SKM-1 treated with dmso at 0.1 percent for 144 hours (cell line): ENCODE measurements around the gene ZBTB49.
A peak's percentile ranks its signal among the peaks of the same experiment; 100 is the strongest.
"Not testable (repeated sequence)": the region's sequence is repeated elsewhere in the genome, so short reads cannot be mapped to it uniquely, and the experiment has no call there.

ENCODE experiments used
- DNase-seq: peaks from one replicate; lab custom pipeline; 2025; ENCODE audit not compliant: unreplicated experiment; lab: John Stamatoyannopoulos, UW

ZBTB49 gene

DNA sequence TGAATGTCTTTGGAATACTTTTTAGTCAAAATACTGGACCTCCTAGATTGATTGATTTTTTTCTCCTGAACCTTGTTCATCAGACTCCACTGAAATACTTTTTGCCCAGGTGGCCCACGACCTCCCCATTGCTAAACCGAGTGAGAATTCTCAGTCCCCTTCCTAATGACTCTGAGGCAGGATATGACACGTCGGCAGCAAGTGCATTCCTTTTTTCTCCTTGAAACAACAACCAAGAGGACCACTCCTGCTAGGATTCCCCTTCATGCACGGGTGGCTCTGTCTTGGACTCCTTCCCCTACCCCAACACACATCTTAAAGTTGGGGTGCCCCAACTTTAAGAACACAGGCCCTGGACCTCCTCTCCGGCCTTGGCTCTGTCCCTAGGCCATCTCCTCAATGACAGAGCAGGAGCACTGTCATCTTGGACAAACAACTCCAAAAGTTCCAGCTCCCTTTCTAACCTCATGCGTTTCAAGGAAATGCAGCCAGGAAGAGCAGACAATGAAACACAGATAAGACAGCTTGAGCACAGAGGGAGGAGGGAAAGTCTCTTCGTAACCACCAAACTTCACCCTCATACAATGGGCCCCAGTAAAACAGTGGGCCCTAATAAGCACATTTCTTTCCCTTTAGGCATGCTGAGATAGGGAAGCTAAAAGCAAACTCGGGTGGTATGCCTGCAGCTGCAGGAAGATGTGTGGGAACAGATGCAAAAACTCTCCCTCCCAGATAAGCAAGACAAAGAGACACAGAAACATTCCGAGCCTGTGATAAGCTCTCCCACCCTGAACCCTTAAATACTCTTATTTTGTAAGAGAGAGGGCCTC lies 33.9 kb downstream of the ZBTB49 start:
- DNase-seq: no peak

DNA sequence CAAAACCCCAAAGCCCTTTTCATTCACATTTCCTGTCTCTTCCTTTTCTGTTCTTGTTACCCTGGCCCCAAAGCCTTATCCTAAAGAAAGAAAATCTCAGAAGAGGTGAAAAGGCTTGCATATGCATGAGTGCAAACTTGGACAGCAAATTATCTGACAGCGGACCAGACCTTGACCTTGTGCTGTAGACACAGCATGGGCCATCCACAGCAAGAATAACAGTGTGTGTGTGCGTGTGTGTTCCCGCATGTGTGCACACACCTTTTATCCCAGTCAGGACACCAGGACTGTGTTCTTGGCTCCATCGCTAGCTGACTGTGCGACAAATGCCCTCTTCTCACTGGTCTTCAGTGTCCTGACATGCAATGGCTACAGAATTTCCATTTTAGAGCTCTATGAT lies 35.3 kb downstream of the ZBTB49 start:
- no peak for DNase-seq

DNA sequence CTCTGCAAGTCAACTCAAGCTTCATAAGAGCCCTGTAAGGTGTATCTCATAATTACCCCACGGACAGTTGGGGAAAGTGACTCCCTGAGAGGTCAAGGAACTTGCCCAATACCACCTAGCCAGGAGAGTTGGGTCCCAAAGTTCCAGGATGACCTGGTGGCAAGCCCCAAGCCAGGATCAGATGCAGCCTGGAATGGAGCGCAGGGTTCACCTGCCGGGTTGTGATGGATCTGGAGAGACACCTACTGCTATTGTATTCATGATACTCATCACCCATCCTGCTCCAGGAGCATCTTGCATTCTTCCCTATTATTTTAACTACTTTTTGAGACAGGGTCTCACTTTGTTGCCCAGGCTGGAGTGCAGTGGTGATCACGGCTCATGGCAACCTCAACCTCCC lies 36.1 kb downstream of the ZBTB49 start:
- no peak for DNase-seq

DNA sequence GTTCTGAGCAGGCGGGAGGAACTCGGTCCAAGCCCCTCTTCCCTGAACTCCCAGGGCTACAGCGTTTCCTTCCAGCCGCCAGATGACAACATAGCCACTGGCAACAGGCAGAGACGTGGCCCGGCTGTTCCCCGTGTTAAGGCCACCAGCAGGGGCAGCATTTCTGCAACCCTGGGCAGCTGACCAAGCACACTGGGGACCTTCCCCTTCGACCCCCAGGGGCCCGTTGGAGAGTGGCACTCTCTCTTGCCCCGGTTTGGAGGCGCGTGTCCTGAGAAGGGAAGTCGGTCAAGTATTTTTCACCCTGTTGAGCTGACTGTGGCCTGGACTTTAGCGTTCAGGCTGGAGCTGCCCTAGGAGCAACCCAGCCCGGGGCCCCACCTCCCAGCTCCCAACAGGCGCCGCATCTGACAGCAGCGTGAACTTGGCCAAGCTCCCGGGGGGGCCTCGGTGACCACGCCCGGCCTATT lies 37.6 kb downstream of the ZBTB49 start:
- no peak for DNase-seq

DNA sequence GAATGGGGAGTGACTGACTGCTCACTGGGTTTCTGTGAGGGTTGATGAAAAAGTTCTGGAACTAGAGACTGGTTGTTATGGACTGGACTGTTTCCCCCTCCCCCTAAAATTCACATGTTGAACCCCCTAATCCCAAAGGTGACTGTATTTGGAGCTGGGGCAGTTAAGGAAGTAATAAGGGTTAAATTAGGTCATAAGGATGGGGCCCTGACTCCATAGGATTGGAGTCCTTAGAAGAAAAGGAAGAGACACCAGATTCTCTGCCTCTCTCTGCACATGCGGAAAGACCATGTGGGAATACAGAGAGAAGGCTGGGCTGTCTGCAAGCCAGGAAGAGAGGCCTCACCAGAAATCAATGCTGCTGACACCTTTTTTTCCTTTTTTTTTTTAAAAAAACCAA lies 38.2 kb downstream of the ZBTB49 start:
- DNase-seq: no peak

DNA sequence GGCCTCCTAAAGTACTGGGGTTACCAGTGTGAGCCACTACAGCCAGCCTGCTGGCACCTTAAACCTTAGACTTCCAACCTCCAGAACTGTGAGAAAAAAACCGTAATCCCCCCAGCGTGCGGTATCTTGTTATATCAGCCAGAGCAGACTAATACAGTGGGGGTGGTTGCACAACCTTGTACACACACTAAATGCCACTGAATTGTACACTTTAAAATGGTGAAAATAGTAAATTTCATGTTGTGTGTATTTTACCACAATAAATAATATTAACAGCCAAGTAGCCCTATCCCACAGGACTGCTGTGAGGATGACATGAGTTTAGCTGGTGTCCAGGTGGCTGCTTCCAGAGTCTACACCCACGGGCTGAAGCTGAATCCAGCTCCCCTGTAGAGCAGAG lies 38.8 kb downstream of the ZBTB49 start:
- DNase-seq: no peak

DNA sequence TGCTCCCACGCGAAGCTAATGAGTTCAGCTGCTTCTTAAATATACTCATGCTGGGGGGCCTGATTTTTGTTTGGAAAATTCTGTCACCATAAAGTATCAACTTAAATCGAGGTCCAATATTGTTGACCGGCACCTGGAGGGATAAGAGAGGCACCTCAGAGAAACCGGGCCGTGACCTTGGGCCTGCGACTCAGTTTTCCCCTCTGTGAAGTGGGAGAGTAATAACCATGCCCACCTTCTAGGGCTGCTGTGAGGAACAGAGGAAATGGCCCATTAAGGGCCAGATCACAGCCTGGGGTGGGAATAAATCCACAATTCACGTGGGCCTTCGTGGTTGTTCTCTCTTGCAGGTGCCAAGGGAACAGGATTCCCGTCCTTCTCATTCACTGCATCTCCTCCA lies 39.4 kb downstream of the ZBTB49 start:
- no peak for DNase-seq

DNA sequence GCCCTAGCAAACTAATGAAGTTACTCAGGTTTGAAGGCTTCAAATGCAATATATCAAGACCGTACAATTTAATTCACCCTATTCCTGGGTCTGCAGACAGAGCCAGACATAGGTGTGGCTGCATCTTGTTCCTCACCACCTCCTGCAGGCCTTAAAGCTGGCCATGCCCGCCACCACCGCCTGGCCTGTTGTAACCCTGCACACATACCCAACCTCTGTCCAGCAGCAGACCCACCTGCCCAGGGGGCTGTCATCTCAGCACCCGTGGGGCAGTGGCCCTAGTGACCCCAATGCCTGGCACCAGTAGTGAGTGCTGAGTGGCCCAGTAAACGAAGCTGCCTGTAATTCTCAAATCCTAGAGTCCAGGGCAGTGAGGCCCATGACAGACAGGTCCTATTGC lies 40.7 kb downstream of the ZBTB49 start:
- DNase-seq: no peak

DNA sequence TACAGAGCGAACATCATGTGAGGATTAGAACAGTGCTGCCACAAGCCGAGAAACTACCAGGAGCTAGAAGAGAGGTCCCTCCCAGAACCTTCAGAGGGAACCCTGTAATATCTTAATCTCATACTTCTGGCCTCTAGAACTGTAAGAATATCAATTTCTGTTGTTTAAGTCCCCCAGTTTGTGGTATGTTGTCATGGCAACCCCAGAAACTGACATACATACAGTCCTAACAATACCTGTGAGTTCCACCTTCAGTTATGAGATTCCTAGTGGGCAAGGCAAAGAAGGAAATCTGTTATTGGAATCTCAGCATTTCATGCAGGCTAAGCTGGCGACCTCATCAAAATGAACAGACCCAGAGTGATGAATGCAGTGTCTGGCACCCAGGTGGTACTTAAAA lies 42.5 kb downstream of the ZBTB49 start:
- no peak for DNase-seq

DNA sequence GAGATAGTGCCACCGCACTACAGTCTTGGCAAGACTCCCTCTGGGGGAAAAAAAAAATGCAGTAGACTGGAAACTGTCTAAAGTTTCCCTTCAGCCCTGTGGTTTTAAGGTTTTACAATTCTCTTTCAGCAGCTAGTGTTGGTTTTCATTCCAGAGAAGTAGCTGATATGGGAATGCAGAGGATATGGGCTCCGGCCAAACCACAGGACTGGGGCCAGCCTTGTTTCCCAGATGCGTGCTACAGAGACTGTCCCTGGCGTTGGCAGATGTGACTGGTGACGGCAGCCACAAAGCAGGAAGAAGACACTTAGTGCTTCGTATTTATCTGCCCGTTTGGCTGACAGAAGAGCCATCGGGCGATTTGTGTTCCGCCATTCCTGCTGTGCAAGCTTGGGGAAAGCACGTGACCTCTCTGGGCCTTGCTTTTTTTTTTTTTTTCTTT lies 43.2 kb downstream of the ZBTB49 start:
- DNase-seq: no peak

DNA sequence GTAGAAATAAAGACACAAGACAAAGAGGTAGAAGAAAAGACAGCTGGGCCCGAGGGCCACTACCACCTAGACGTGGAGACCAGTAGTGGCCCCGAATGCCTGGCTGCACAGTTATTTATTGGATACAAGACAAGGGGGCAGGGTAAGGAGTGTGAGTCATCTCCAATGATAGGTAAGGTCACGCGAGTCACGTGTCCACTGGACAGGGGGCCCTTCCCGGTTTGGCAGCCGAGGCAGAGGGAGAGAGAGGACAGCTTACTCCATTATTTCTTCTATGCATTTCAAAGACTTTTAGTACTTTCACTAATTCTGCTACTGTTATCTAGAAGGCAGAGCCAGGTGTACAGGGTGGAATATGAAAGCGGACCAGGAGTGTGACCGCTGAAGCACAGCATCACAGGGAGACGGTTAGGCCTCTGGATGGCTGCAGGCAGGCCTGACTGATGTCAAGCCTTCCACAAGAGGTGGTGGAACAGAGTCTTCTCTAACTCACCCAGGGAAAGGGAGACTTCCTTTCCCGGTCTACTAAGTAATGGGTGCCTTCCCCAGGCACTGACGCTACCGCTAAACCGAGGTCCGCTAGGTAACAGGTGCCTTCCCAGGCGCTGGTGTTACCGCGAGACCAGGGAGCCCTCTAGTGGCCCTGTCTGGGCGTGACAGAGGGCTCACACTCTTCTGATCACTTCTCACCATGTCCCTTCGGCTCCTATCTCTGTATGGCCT lies 44.9 kb downstream of the ZBTB49 start:
- DNase-seq: peak; percentile 46

DNA sequence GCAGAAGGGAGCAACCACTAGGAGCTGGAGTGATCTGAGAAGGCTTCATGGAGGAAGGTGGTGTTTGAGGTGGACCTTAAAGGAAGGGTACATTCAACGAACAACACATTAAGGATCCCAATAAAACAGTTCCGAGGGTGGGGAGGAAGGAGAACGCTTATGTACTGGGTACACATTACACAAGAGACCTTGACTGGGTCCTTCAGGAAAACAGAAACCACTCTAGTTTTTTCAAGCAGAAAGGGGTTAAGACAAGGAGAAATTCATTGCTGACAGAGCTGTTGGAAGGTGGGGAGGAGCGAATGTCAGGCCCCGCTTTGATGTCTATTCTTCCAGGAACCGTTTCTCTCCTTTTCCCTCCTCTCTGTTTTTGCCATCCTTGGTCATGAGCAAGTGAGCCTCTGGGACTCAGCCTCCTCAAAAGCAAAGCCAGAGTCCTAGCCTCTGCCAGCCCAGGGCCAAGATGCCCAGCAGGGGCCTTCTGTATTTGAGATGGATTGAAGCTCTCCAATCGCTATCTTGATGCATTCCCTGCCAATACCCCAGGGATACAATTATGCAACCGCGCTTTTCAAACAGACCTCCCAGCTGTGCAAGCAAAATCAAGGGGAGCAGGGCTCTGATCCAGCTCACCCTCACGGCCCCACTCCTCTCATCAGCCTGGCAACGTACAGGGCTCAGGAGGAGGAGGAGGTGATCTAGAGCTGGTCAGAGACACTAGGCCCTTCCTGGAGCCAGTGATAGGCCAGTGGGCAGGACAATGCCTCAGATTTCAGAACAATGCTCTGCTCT lies 48.4 kb downstream of the ZBTB49 start:
- no peak for DNase-seq

DNA sequence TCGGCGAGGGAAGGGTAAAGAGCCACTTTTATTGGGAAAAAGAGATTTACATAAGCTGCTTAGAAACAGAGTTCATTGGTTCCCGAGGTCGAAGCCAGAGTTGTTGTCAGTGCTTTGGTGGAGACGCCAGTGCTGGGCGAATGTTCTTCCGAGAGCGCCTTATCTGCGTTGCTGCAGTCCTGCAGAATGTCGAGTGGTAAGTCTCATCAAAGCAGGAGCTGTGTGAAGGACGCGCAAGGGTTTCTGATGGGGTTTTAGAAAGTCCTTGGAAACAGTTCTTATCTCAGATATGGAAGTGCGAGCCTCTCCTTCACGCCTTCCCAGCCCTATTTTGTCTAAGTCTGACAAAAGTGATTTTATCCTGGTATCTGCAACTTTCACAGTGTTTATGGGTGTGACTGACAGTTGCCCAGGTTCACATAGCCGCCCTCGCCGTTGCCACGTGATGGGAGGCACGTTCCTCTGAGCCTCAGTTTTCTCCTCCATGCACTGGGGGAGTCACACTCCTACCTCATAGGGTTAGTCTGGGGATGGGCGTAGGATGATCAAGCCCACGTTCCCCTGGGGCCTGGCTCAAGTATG lies 49.5 kb downstream of the ZBTB49 start:
- no peak for DNase-seq

DNA sequence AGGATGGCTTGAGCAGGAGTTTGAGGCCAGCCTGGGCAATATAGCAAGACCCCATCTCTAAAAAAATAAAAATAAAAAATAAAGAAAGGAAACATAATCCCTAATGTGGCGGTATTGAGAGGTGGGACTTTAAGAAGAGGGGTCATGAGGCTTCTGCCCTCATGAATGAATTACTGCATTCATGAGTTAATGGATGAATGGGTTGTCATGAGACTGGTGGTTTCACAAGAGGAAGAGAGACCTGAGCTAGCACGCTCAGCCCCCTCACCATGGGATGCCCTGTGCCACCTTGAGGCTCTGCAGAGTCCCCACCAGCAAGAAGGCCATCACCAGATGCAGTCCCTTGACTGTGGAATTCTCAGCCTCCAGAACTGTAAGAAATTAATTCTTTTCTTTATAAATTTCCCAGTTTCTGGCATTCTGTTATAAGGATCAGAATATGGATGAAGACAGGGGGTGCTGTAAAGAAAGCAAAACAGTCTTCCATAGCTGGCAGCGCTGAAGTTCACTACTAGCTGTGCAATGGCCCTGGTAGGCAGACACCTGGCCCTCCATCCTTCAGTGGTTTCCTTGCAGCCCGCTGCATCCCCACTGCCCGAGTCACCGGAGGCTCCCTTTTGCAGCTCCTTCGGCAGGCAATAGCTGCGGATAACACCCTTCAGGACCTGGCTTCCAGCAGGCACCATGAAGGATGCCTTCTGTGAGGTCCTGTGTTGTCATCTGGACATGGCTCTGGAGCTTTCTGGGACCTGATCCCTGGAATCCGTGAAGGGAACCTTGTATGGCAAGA lies 52.0 kb downstream of the ZBTB49 start:
- no peak for DNase-seq

DNA sequence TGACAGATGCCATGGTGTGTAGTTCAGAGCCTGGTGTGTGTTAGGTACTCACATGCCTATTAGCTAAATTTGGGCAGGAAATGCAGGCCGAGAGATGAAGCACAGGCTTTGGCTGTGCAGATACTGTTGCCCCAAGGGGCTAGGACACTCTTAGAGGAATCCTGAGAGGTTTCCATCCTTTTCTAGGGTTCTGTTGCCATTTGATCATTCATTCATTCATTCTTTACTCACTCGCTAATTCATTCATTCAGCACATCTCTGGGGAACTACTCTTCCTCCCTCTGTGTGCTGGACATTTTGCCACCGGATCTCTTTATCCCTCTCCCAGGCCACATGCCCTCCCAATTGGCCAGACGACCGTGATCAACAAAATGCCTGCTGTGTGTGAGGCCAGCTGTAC lies 53.0 kb downstream of the ZBTB49 start:
- DNase-seq: no peak

DNA sequence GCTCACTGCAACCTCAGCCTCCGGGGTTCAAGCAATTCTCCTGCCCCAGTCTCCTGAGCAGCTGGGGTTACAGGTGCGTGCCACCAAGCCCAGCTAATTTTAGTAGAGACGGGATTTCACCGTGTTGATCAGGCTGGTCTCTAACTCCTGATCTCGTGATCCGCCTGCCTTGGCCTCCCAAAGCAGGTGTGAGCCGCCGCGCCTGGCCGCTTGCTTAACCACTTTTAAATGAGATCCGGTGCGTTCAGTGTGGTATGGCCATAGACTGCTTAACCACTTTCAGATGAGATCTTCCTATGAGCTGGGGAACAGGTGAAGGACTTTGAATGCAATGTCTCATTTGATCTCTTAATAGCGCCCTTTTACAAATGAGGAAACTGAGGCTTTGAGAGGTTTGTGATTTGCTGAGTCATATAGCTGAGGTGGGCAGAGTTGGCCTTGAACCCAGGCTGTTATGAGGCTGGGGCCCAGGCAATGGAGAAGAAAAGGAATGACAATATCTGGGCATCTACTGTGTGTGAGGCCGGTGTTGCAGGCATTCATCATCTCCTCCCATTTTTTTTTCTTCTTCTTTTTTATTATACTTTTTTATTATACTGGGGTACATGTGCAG lies 55.0 kb downstream of the ZBTB49 start:
- DNase-seq: no peak

DNA sequence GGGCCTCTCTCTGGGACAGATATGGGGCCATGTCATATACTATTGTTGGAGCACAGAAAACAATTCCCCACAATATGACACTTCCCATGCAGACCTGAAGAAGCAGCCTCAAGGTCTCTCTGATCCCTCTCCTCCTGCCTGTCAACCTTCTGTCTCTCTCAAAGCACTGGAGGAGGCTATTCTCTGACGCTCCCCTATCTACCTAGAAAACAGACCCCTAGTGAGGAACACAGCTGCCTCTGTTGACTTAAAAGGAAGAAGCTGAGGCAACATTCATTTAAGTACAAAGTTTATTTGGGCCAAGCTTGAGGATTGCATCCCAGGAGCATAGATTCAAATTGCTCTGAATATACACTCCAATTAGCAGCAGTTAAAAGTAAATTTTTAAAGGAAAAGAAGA lies 57.5 kb downstream of the ZBTB49 start:
- no peak for DNase-seq

DNA sequence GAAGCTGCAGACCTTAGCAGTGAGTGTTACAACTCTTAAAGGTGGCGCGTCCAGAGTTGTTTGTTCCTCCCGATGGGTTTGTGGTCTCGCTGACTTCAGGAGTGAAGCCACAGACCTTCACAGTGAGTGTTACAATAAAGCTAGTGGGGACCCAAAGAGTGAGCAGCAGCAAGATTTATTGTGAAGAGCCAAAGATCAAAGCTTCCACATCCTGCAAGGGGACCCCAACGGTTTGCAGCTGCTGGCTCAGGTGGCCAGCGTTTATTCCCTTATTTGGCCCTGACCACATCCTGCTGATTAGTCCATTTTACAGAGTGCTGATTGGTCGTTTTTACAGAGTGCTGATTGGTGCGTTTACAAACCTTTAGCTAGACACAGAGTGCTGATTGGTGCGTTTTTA lies 58.5 kb downstream of the ZBTB49 start:
- not testable (repeated sequence) for DNase-seq

DNA sequence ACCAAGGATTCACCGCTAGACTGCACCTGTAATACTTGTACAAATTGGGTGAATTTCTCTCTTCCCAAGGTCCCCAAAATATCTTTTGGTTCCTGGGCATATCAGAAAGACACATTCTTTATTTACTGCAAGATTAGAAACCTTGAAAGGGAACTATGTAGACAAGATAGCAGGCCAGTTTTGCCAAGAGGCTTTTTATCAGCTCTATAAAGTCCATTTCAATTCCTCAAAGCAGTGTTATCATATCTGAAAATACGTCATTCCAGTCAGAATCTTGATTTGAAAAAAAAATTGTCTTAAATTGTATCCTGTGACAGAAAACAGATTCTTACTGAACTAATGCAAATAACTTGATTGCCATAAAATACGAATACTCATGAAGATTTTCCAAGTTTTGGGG lies 59.8 kb downstream of the ZBTB49 start:
- no peak for DNase-seq

DNA sequence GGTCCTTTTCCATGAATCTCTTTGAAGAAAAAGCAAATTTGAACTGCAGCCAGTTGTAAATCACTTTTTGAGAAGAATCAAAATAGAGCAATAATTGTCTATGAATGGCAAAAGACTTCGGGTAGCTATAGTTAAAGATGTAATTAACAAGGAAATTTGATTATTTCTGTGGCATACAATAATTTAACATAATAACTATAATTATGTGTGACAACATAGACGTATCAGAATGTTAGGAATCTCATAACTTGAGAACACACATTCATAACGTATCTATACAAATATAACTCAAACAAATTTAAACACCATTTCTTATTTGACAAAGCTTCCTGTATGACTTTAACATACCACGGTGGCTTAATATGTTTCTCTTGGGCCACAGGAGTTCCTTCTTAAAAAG lies 60.9 kb downstream of the ZBTB49 start:
- no peak for DNase-seq
